ENCODE results near the gene NUDCD3. TPM values are rescaled to one million over a fixed set of nuclear protein-coding genes. Genes with fewer than 3 reads are reported as not detected.

The NUDCD3 gene
- total RNA-seq, 1 experiment from 2014 or later: 94.6 TPM

DNA sequence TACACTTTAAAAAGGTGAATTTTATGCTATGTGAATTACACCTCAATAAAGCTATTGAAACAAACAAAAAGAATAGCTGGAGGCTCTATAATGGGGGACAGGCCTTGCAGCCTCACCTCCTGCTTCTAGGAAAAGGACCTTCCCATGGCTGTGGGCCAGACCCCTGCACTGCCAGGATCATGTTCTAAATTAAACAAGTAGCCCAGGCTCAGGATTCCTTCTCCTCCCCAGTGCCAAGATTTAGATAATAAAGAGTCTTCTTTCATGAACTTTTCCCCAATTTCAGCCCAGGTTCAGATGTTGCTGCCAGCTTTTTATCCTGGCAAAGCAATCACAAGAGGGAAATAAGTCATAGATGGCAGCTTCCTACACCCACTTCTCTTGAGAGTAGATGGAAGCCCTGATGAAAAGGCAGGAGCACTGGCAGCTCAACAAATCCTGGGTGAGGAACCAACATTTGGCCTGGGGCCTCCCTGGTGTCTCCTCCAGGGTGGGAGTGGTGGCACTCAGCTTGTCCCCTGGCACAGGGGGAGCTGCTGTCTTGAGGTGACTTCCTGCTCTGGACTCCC is 142.8 kb downstream of the NUDCD3 start:
- intact Hi-C loops (cut with micrococcal nuclease): loop anchor here (5.0 kb wide), 1 partner anchor 220 kb away; no protein-coding TSS in a partner anchor
- no peaks in the 10 kb centered on the region for H3K36me3 ChIP-seq (ENCODE audit: control insufficient read depth in 1 of 2, insufficient read depth in 2 of 2, low read length in 2 of 2)
- no peaks in the 10 kb centered on the region for H3K9me2 ChIP-seq (ENCODE audit: insufficient read depth)
- no peaks in the 10 kb centered on the region for H3K79me2 ChIP-seq (ENCODE audit: insufficient read depth, low read length)
- DNase-seq (ENCODE audit: low read depth, low spot score) (no peak), ATAC-seq (no peak; the same call in 1 of the 2 replicates)
- CTCF ChIA-PET: interaction anchor here (1.1 kb wide), 1 partner anchor 107 kb away, joined by 4 read pairs; no protein-coding TSS in a partner anchor
- RAD21 ChIA-PET (ENCODE audit: low non-redundant PET in 1 of 2, low total read pairs in 2 of 2, uncharacterized antibody in 2 of 2, unreplicated experiment in 2 of 2): no interaction called here
- 0 out of 2 replicates have a peak, but pooled peaks cover 7% of the 10 kb centered on the region for H3K27me3 ChIP-seq (ENCODE audit: insufficient read depth, low read length)
- H3K4me3 ChIP-seq (replicated peaks in 1 of 2; ENCODE audit: low read depth in 1 of 2, low read length in 2 of 2): no peak overlapping the region
- H2AFZ ChIP-seq (ENCODE audit: low read depth, low read length, poor library complexity, severe bottlenecking): no peak overlapping the region
- no peaks in the 10 kb centered on the region; a peak in 1 of 4 replicates for H3K9me3 ChIP-seq (ENCODE audit: control insufficient read depth in 1 of 2, insufficient read depth in 1 of 2, low read depth in 1 of 2, low read length in 2 of 2)
- no peak for TF ChIP-seq ZNF274 (IDR thresholded peaks at IDR 0.05; ENCODE audit: low read depth, low read length)
- TF ChIP-seq CBX3 (IDR thresholded peaks at IDR 0.05; ENCODE audit: low read depth): no peak
- no peak for TF ChIP-seq EZH2 (IDR thresholded peaks at IDR 0.05)
- TF ChIP-seq RAD21 (IDR thresholded peaks at IDR 0.05; ENCODE audit: low read depth): no peak
- no peak for TF ChIP-seq POLR2AphosphoS5 (IDR thresholded peaks at IDR 0.05; ENCODE audit: low read depth, low read length)
- no peak for TF ChIP-seq SRF (IDR thresholded peaks at IDR 0.05; ENCODE audit: low read depth)
- no peak for TF ChIP-seq SIN3A (IDR thresholded peaks at IDR 0.05; ENCODE audit: low read depth)
- TF ChIP-seq TCF7L2 (IDR thresholded peaks at IDR 0.05; ENCODE audit: borderline replicate concordance, extremely low read depth, insufficient read depth, insufficient read length): no peak
- TF ChIP-seq YY1 (IDR thresholded peaks at IDR 0.05; ENCODE audit: extremely low read depth, insufficient replicate concordance, low read depth, low read length): no peak
- TF ChIP-seq, protein P1, sequence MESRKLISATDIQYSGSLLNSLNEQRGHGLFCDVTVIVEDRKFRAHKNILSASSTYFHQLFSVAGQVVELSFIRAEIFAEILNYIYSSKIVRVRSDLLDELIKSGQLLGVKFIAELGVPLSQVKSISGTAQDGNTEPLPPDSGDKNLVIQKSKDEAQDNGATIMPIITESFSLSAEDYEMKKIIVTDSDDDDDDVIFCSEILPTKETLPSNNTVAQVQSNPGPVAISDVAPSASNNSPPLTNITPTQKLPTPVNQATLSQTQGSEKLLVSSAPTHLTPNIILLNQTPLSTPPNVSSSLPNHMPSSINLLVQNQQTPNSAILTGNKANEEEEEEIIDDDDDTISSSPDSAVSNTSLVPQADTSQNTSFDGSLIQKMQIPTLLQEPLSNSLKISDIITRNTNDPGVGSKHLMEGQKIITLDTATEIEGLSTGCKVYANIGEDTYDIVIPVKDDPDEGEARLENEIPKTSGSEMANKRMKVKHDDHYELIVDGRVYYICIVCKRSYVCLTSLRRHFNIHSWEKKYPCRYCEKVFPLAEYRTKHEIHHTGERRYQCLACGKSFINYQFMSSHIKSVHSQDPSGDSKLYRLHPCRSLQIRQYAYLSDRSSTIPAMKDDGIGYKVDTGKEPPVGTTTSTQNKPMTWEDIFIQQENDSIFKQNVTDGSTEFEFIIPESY (IDR thresholded peaks at IDR 0.05; ENCODE audit: extremely low read depth, insufficient replicate concordance, low read length): no peak
- no peak for TF ChIP-seq CEBPB (IDR thresholded peaks at IDR 0.05; ENCODE audit: low read depth)
- TF ChIP-seq SP1 (IDR thresholded peaks at IDR 0.05; ENCODE audit: low read depth): no peak
- no TSS peak for BruUV-seq (replicated peaks)
- H4K20me1 ChIP-seq (ENCODE audit: insufficient read depth): no peaks in the 10 kb centered on the region
- H3K4me2 ChIP-seq (ENCODE audit: low read length): no peak overlapping the region
- H3K9ac ChIP-seq (ENCODE audit: low read length): no peak overlapping the region
- no peak overlapping the region for H3K27ac ChIP-seq (ENCODE audit: low read depth, low read length)
- H3K4me1 ChIP-seq (ENCODE audit: control insufficient read depth in 1 of 2, insufficient read depth in 2 of 2, low read length in 2 of 2): no peaks in the 10 kb centered on the region
- POLR2A ChIA-PET: no interaction called here
